OCI-LY3 (cell line): ENCODE data around the gene SART3.
"Not testable (repeated sequence)": the region's sequence is repeated elsewhere in the genome, so short reads cannot be mapped to it uniquely, and the experiment has no call there.

ENCODE experiments used
- H2AFZ ChIP-seq: fragments of 200-600, 300-600 bp; shearing (Covaris generic); 2 replicates; pipeline ENCODE4 v1.6.0; 2014; ENCODE audit warnings: antibody characterized with exemption, low read depth, low read length
- H3K27ac ChIP-seq: fragments of 200-600, 300-600 bp; sonication (generic); 2 replicates; pipeline ENCODE4 v1.5.1; 2014; ENCODE audit warnings: mild to moderate bottlenecking, low read length, moderate library complexity, mixed read lengths
- H3K27me3 ChIP-seq: fragments of 200-600, 300-600 bp; sonication (generic); 2 replicates; pipeline ENCODE4 v1.6.1; 2014; ENCODE audit warnings: low read depth, low read length, mixed read lengths
- H3K36me3 ChIP-seq: fragments of 200-600, 300-600 bp; sonication (generic); replicated peaks from 2 replicates; pipeline ENCODE3; 2014; ENCODE audit warnings: low read depth, low read length, mixed read lengths
- H3K4me1 ChIP-seq: fragments of 300-600, 200-600 bp; sonication (generic); 2 replicates; pipeline ENCODE4 v1.6.1; 2014; ENCODE audit warnings: low read length, mixed read lengths
- H3K4me2 ChIP-seq: fragments of 200-600, 300-600 bp; sonication (generic); 2 replicates; pipeline ENCODE4 v1.6.1; 2014; ENCODE audit warnings: low read length, mixed read lengths
- H3K4me3 ChIP-seq: fragments of 300-600, 200-600 bp; sonication (generic); 2 replicates; pipeline ENCODE4 v1.5.1; 2014; ENCODE audit warnings: antibody characterized with exemption, mild to moderate bottlenecking, low read length, moderate library complexity
- H3K79me2 ChIP-seq: fragments of 300-600, 200-600 bp; shearing (Covaris generic); 2 replicates; pipeline ENCODE4 v1.6.1; 2014; ENCODE audit warnings: mild to moderate bottlenecking, low read length, mixed read lengths
- H3K9ac ChIP-seq: fragments of 300-600, 200-600 bp; shearing (Covaris generic); 2 replicates; pipeline ENCODE4 v1.6.0; 2014; ENCODE audit warnings: mild to moderate bottlenecking, low read length, moderate library complexity
- H3K9me3 ChIP-seq: fragments of 200-600, 300-600 bp; shearing (Covaris generic); 2 replicates; pipeline ENCODE4 v1.6.1; 2014; ENCODE audit warnings: low read length, mixed read lengths; ENCODE audit not compliant: insufficient read depth
- H4K20me1 ChIP-seq: fragments of 200-600, 300-600 bp; sonication (generic); 2 replicates; pipeline ENCODE4 v1.6.1; 2016; ENCODE audit warnings: low read length, mixed read lengths; ENCODE audit not compliant: insufficient read depth
- EZH2phosphoT487 ChIP-seq: fragments of 200-600 bp; shearing (Covaris generic); IDR thresholded peaks from 2 replicates; pipeline ENCODE4 v1.6.1; 2018; ENCODE audit warnings: antibody characterized with exemption, mixed run types, low read depth
- TF ChIP-seq, protein P1 (sequence below): fragments of 200-600, 300-600 bp; sonication (generic); IDR thresholded peaks from 2 replicates; pipeline ENCODE4 v1.5.1; 2014; ENCODE audit warnings: antibody characterized with exemption, low read length, low read depth

The SART3 gene

GRCh38 chr12:108592033-108592909 is 31.3 kb upstream of the SART3 start:
- Histone ChIP-seq H3K9ac (no peak overlapping the region), H3K4me1 (peaks cover 1% of the 10 kb centered on the region; the same call in 1 of the 2 replicates), H2AFZ (no peak overlapping the region), H3K27me3 (no peaks in the 10 kb centered on the region), H3K27ac (no peak overlapping the region), H3K4me3 (no peak overlapping the region), H3K79me2 (no peaks in the 10 kb centered on the region), H3K36me3 (no peaks in the 10 kb centered on the region), H3K9me3 (no peaks in the 10 kb centered on the region), H3K4me2 (no peak overlapping the region), H4K20me1 (no peaks in the 10 kb centered on the region)
- TF ChIP-seq, protein P1, sequence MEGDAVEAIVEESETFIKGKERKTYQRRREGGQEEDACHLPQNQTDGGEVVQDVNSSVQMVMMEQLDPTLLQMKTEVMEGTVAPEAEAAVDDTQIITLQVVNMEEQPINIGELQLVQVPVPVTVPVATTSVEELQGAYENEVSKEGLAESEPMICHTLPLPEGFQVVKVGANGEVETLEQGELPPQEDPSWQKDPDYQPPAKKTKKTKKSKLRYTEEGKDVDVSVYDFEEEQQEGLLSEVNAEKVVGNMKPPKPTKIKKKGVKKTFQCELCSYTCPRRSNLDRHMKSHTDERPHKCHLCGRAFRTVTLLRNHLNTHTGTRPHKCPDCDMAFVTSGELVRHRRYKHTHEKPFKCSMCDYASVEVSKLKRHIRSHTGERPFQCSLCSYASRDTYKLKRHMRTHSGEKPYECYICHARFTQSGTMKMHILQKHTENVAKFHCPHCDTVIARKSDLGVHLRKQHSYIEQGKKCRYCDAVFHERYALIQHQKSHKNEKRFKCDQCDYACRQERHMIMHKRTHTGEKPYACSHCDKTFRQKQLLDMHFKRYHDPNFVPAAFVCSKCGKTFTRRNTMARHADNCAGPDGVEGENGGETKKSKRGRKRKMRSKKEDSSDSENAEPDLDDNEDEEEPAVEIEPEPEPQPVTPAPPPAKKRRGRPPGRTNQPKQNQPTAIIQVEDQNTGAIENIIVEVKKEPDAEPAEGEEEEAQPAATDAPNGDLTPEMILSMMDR, result no peak
- no peak for TF ChIP-seq EZH2phosphoT487

GRCh38 chr12:108591267-108591980 is 30.5 kb upstream of the SART3 start:
- no peaks in the 10 kb centered on the region for H3K9me3 ChIP-seq
- H2AFZ ChIP-seq, result no peak overlapping the region
- H3K4me3 ChIP-seq, result no peak overlapping the region
- H4K20me1 ChIP-seq, result no peaks in the 10 kb centered on the region
- no peaks in the 10 kb centered on the region for H3K79me2 ChIP-seq
- no peak for TF ChIP-seq EZH2phosphoT487
- TF ChIP-seq, protein P1, result no peak
- no peak overlapping the region for H3K27ac ChIP-seq
- H3K27me3 ChIP-seq, result no peaks in the 10 kb centered on the region
- no peak overlapping the region for H3K4me2 ChIP-seq
- H3K4me1 ChIP-seq, result peaks cover 2% of the 10 kb centered on the region; the same call in 1 of the 2 replicates
- no peak overlapping the region for H3K9ac ChIP-seq
- no peaks in the 10 kb centered on the region for H3K36me3 ChIP-seq

DNA sequence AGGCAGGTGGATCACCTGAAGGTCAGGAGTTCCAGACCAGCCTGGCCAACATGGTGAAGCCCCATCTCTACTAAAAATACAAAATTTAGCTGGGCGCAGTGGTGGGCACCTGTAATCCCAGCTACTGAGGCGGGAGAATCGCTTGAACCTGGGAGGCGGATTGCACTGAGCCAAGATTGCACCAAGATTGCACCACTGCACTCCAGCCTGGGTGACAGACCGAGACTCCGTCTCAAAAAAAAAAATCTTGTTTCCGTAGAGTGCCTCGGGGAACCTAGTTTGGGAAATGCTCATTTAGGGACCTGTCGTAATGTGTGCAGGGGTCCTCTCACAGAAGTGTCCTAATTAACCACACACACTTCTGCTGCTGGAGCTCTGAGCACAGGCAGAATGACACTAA is 29.5 kb upstream of the SART3 start:
- not testable (repeated sequence) for H3K9ac ChIP-seq, H3K27ac ChIP-seq, H3K4me1 ChIP-seq, H3K79me2 ChIP-seq, H3K27me3 ChIP-seq, H3K4me3 ChIP-seq, H3K36me3 ChIP-seq, H4K20me1 ChIP-seq, H3K9me3 ChIP-seq, H3K4me2 ChIP-seq, H2AFZ ChIP-seq

DNA sequence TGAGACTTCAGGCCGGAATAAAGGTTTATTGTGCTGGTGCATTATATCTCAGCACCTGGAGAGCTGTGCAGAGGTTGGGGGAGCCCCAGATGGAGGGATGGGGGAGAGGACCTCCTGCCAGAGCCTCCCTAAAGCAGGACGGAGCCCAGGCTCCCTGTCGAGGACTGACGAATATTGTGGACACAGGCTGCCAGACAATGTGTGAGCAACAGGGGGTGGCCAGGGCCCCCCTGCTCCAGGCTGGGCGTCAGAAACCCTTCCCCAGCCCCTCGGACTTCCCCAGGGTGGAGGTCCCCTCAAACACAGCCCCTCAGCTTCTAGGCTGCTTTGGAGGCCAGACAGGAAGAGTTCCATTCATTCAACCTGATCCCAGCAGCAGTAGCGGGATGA is 28.9 kb upstream of the SART3 start:
- no peak for TF ChIP-seq EZH2phosphoT487
- TF ChIP-seq, protein P1, result no peak
- peaks cover 4% of the 10 kb centered on the region; the same call in 1 of the 2 replicates for H3K4me1 ChIP-seq
- no peak overlapping the region for H2AFZ ChIP-seq
- H3K36me3 ChIP-seq, result no peaks in the 10 kb centered on the region
- no peak overlapping the region for H3K27ac ChIP-seq
- no peaks in the 10 kb centered on the region for H3K9me3 ChIP-seq
- no peak overlapping the region for H3K9ac ChIP-seq
- peaks cover 3% of the 10 kb centered on the region for H3K27me3 ChIP-seq
- H3K4me3 ChIP-seq, result no peak overlapping the region
- H3K4me2 ChIP-seq, result no peak overlapping the region
- no peaks in the 10 kb centered on the region for H4K20me1 ChIP-seq
- H3K79me2 ChIP-seq, result no peaks in the 10 kb centered on the region
